ENCODE results near the gene CHFR. TPM values are rescaled to one million over a fixed set of nuclear protein-coding genes. Genes with fewer than 3 reads are reported as not detected.

The CHFR gene
- total and polyA plus RNA-seq, 2 of the 4 experiments (the other 2 are of a cell fraction), result 13.4 to 35.3 TPM

GRCh38 chr12:132922676-132923075 is 35.3 kb upstream of the CHFR start:
- H2AK9ac ChIP-seq (replicated peaks; ENCODE audit: low read depth, low read length, poor library complexity), result no peak overlapping the region
- ATAC-seq (ENCODE audit: low read depth), result no peak
- no TSS peak for BruUV-seq (replicated peaks)
- H3K4ac ChIP-seq (ENCODE audit: low read depth, low read length), result no peak overlapping the region
- H4K5ac ChIP-seq (ENCODE audit: low read depth, low read length), result no peak overlapping the region
- no peak overlapping the region for H3K4me2 ChIP-seq (ENCODE audit: low read depth, low read length)
- no peak overlapping the region for H2AFZ ChIP-seq (replicated peaks; ENCODE audit: low read length, poor library complexity)
- DNase-seq, result no peak
- H2BK120ac ChIP-seq (ENCODE audit: low read depth, low read length), result no peak overlapping the region
- no peaks in the 10 kb centered on the region for H3K4me1 ChIP-seq (ENCODE audit: control insufficient read depth, insufficient read depth, low read length)
- ChIA-PET POLR2A (ENCODE audit: unreplicated experiment) (interaction anchor here (0.5 kb wide), 1 partner anchor 539 kb away, joined by 4 read pairs; no protein-coding TSS in a partner anchor), CTCF (no interaction called here)
- H3K27ac ChIP-seq (ENCODE audit: insufficient read depth, low read length), result no peak overlapping the region
- H4K8ac ChIP-seq (ENCODE audit: low read depth in 2 of 2, low read length in 2 of 2), result no peak overlapping the region
- H3K36me3 ChIP-seq (ENCODE audit: control insufficient read depth, insufficient read depth, low read length), result peaks cover 12% of the 10 kb centered on the region
- H2BK20ac ChIP-seq (ENCODE audit: low read depth, low read length), result no peak overlapping the region
- dilution Hi-C loops (cut with HindIII; ENCODE audit: low sequenced_read_pairs, unreplicated experiment) (no loop called here), in situ Hi-C loops (cut with MboI; ENCODE audit: low sequenced_read_pairs) (no loop called here), intact Hi-C loops (cut with micrococcal nuclease) (no loop called here)
- H3K9ac ChIP-seq (ENCODE audit: low read depth, low read length), result no peak overlapping the region
- H2BK5ac ChIP-seq (ENCODE audit: low read depth, low read length, poor library complexity, severe bottlenecking), result no peak overlapping the region
- no peak overlapping the region for H3K4me3 ChIP-seq (ENCODE audit: insufficient read depth, low read depth, low read length)
- WGBS, 2 experiments (ENCODE audit: extremely low coverage in 2 of 2, insufficient read length in 1 of 2), result 100% methylated on average over 1 of the region's 4 CpGs; no CpG with 5 or more reads in 1 of the 2 experiments
- H3K56ac ChIP-seq (ENCODE audit: extremely low read depth, insufficient read depth, low read length), result no peak overlapping the region
- H3K14ac ChIP-seq (replicated peaks; ENCODE audit: low read depth, low read length), result no peak overlapping the region
- H4K20me1 ChIP-seq (ENCODE audit: insufficient read depth, low read length), result no peaks in the 10 kb centered on the region
- no peaks in the 10 kb centered on the region for H3K79me1 ChIP-seq (ENCODE audit: low read depth in 1 of 2, low read length in 2 of 2)
- no peak overlapping the region for H2BK15ac ChIP-seq (ENCODE audit: low read depth, low read length)
- H3K18ac ChIP-seq (ENCODE audit: low read depth, low read length), result no peak overlapping the region
- no peak overlapping the region for H4K91ac ChIP-seq (ENCODE audit: insufficient read depth, low read depth, low read length)
- no peaks in the 10 kb centered on the region for H3K9me1 ChIP-seq (ENCODE audit: insufficient read depth, low read length)
- H3K9me3 ChIP-seq (ENCODE audit: control insufficient read depth, insufficient read depth, low read length), result peaks cover 85% of the 10 kb centered on the region
- no peak overlapping the region for H3K23ac ChIP-seq (ENCODE audit: low read depth, low read length)
- H2AK5ac ChIP-seq (ENCODE audit: low read depth, low read length), result no peak overlapping the region
- no peaks in the 10 kb centered on the region for H3K27me3 ChIP-seq (ENCODE audit: control insufficient read depth, insufficient read depth, low read length)
- TF ChIP-seq USF2 (IDR thresholded peaks at IDR 0.05; ENCODE audit: low read depth, low read length), result no peak
- TF ChIP-seq MAFK (IDR thresholded peaks at IDR 0.05; ENCODE audit: low read depth, low read length), result no peak
